HT-29 (cell line): ENCODE measurements around the gene NCAM1. TPM values are rescaled to one million over a fixed set of nuclear protein-coding genes. Genes with fewer than 3 reads are reported as not detected.

ENCODE experiments used
- DNase-seq: peaks from one replicate; pipeline ENCODE4 v3.0.0-alpha.2; 2015; ENCODE audit warnings: low spot score
- total RNA-seq: library from RNA; depleted of rRNA; stranded (reverse); fragments of >200 nt; shearing (Covaris generic); gene quantifications from 2 replicates; pipeline ENCODE4 v1.2.3, GENCODE V29; 2014

NCAM1 gene
- total RNA-seq, 1 experiment from 2014 or later, result not detected

DNA sequence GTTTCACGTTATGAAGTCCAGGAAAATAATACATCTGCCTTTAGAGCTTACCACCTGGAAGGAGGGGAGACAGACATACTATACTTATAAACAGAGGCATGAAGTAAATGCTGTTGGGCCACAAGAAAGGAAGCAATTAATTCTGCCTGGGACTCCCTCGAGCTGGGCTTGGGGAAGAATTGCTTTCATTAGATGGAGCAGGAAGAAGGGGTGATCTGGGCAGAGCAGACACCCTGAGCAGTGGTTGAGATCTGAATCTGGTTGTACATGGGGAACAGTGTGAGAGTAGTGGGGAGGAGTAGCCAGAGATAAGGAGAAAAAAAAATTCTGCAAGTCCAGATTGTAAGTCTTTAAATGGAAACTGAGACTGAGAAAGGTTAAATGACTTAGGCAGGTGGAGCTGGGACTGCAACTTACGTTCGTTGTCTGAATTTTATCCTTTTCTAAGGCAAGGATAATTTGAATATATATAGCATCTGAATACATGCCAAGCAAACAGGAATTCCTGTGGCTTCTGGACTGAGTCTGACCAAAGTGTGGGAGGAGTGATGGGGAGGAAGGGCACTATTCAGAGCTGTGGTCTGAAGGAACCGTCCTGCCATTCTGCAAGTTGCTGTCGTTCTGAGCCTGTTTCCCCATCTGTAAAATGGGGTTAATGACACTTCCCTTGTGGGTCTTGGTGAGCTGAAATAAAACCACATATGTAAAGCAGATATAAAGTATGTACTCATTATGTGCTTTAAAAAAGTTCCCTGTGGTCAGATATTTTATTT, 7.9 kb downstream of the NCAM1 start:
- no peak for DNase-seq

GRCh38 chr11:112971195-112971594, 10.0 kb downstream of the NCAM1 start:
- DNase-seq, result no peak

DNA sequence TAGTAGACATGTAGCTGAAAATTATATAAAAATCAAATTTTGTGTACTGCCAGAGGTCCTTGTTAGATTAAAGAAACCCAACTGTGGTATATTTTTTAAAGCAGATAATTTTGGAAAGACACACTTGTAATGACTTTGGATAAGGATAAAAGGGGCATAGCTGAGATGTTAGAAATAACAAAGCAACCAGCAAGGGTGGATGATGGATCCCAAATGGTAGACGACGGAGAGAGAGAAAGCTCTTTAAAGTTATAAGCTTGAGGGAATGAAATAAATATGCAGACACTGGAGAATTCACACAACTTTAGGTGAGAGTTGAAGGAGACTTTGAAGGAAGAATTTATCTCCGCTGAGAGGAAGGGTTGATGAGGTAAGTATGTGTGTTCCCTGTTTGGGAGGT, 10.6 kb downstream of the NCAM1 start:
- DNase-seq, result no peak

DNA sequence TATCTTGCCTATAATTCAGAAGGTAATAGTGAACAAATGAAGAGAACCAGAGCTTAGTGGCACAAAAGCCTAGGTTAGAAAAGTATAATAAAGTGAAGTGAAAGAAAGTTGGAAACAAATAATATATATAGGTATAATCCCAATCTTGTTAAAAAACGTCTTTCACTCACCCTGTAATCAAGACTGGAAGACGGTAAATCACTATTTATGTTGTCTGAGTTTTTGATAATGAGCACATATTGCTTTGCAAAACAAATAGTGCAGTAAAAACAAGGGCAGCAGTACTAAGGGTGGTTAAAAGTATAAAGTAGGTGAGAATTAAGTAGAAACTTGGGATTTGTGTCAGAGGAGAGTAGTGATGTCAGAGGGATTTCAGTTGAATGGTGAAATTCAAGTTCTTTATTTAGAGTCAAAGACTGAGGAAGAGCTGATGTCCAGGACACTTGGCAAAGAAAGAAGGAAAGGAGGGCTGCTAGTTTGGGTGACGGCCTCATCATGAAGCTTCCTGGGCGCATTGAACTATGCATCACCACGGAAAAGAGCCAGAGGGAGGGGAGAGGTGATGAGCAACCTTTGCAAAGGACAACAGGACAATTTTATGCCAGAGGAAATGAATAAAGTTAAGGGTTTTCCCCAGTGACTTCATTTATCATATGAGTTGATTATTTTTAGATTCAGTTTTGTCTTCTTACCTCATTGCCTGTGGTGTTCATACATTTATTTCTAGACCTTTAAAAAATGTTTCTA, 11.4 kb downstream of the NCAM1 start:
- DNase-seq, result no peak

DNA sequence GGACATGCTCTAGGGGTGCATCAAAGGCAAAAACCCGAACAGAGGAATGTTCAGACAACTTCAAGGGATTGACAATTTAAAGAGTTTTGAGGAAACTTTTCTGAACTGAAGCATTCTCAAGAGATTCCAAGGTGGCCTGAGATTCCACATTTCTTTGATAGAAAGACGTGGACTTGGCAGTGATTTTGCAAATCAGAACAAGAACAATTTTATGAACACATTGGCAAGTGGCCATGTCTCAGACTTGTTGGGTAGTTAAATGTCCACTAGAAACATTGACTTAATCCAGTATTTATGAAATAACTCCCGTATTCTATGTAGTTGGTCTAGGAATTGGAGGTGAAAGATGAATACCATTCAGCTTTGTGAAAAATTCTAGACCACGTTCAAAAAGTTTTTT, 13.8 kb downstream of the NCAM1 start:
- DNase-seq, result no peak

- no peak for DNase-seq
Measured at GRCh38 chr11:112975493-112975892, 14.3 kb downstream of the NCAM1 start.

DNA sequence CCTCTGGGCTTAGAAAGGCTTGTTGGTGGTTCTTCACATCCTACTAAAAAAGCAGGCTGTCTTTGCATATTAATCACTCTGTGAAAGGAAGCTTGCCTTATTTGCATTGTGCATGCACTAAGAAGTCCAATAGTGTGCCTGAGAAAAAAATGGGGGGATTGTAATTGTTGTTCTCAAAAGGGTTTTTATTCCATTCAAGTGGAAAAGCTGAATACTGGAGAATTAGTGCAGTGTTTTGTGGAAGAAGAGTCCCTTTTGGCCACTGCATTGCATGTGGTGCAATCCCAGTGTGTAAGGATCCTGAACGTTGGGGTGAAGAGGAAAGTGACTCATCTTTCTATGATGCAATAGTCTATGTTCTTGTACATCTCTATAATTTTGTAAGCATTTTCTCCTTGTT, 16.5 kb downstream of the NCAM1 start:
- no peak for DNase-seq

GRCh38 chr11:112983887-112984286, 22.7 kb downstream of the NCAM1 start:
- no peak for DNase-seq

- no peak for DNase-seq
Measured at GRCh38 chr11:112989198-112989597, 28.0 kb downstream of the NCAM1 start.

DNA sequence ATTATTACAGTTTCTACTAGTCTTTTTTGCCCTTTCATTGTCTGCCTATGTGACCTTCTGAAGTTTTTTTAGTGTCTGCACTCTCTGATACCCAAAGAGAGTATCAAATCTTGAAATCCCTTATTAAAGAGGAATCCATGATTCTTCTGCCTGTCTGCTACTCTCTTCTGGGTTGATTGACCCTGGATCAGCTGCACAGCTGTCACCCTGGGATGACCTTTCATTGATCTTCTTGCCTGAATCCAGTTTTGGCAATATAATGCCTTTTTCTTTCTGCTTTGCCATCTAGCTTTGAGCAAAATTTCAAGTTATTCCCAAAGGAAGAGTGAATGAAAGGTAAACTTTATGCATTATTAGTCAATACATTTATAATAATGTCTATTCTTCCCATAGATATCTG, 32.6 kb downstream of the NCAM1 start:
- no peak for DNase-seq

DNA sequence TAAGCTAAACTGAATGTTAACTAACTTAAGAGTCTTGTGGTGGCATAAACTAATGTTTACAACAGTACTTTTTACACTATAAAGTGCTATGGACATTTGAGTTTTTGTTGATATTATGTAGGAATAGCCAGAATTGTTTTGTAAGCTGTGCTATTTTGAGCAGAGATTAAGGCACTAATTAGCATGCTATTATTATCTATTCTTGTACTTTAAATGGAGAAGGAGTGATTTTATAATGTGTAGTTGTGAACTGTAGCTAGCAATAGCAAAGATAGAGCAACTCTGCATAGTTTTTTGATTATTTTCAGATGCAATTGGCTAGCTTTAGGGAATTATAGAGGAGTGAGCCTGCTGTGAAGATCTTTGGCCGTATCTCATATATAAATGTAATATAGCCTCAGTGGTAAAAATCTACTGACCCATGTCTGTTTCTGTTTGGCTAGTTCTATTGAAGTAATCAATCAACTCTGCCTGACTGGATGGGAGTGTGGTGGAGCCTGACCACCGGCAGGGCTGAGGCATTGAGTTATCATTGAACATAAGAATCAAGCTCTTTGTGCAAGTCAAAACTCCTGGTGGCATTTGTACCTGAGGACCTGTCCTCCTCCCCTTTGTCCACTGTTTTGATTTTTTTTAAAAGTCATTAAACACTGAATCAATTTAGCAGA, 34.3 kb downstream of the NCAM1 start:
- DNase-seq, result no peak

GRCh38 chr11:112996994-112997393, 35.8 kb downstream of the NCAM1 start:
- DNase-seq, result no peak

DNA sequence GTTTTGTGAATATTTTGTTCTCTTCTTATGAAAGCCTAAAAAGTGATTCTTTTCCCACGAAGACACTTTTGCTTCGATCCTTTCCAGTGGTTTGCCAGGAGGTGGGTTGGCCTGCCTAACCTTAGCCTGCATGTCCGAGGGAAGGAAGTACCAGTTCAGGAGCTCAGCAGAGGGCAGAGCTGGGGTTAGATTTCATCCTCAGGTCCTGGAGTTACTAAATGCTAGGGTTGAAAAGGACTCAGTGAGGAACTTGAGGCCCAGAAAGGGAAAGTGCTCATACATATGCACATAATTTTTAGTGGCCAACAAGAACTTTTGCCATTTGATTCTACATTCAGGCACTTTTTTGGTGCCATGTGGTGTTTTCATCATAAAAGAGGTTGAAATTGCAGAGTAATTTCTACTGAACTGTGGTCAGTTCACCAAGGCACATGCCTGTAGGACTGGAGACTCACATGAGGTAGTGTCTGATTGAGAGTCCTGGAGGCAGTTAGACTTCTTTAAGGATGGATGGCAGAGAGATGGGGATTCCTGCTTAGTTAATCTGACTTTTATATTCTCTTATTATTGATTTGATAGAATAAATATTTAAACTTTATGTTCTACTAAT, 36.7 kb downstream of the NCAM1 start:
- no peak for DNase-seq

GRCh38 chr11:112999520-112999919, 38.3 kb downstream of the NCAM1 start:
- no peak for DNase-seq

DNA sequence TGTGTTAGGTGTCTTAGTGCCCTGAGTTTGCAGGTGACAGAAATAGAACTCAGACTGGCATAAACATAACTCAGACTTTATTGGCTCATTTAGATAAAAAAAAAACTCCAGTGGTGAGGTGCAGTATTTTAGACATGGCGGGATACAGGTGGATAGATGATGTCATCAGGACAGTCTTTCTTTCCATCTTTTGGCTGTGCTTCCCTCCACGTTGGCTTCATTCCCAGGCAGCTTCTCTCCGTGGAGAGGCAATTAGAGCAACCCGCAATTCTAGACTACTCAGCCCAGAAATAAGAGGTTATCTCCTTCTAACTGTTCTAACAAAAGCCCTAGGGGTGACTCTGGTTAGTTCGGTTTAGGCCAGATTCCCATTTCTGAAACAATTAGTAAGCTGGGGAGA, 40.5 kb downstream of the NCAM1 start:
- no peak for DNase-seq

DNA sequence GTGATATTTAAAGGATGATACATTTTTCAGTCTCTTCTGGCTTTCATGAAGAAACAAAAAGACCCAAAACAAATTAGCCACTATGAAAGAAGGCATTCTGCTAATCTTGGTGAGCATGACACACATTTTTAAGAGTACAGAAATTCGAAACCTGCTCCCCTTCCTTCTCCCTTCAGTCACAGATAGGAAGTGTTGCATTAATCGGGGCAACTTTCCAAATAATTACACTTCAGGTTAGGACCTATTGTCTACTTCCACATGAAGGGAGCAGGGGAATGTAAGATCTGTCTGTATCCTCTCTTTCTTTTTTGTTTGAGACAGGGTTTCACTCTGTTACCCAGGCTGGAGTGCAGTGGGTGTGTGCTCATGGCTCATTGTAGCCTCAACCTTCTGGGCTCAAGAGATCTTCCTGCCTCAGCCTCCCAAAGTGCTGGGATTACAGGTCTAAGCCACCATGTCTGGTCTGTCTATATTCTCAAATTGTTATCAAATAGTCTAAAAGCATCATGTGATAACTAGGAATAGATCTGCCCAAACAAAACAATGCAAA, 45.8 kb downstream of the NCAM1 start:
- DNase-seq, result no peak

DNA sequence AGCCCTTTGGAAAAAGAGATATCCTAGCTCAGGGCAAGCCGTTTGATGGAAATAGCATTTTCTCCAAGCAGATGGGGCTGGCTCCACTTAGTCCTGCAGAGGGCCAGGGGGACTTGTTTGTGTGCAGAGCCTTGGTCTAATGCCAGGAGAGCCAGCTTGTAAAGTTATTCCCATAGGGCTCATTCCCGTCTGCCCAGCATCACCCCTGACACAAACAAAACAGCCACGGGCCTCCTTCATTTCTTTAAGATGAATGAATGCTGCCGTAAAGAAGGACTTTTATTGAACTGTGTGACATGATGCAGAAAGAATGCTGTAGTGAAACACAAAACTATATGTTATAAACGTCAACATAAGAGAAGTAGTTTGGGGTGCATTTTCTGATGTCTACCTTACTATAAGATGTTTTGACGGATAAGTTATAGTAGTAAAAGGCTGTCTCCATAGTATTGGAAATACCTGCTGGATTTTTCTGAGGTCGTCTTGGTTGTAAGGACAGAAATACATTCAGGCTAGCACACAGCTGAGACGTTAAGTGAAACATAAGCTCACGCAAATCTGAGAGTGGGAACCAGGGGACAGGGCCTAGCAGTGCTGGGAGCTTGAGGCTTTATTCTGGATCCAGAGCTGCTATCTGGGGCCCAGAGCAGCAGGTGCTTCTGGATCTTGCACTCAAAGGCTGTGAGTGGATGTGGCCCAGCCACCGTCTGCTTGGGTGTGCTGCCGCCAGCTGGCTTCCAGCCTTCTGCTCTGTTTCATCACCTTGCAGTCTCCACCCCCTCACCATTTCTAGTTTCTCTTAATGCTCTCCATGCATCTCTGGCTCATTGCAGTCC, 53.3 kb downstream of the NCAM1 start:
- DNase-seq, result no peak

DNA sequence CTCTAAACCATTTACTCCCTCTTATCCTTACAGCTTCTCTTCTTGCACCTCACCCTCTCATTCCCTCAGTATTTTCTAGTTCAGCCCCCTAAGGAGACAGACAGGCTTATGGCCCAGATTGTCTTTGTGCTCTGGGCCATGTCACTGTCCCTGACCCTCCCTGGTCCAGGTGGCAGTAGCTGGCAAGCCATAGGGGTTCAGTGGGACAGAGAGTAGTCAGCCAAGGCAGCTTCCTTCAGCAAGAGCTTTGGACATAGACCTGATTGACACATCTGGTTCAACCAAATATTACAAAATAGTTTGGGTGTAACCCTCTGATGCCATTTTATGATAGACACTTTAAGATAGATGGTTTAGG, 53.9 kb downstream of the NCAM1 start:
- DNase-seq, result no peak

DNA sequence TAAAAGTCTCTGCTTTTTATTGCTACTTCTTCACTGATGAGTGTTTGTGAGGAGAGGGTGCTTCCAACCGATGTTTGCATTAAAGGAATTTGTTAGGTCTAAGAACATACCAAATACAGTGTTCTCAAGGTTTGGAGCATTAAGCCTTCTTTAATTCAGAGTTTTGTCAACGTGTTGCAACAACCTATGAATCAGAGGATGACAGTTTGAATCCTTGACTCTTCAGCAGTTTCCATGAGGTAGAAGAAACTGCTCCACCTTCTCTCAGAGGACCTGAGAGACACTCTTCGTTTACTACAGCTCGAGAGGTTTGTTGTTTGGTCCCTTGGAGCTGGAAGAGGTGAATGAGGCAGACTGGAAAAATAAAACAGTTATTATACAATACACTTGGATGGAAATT, 55.7 kb downstream of the NCAM1 start:
- DNase-seq, result no peak

DNA sequence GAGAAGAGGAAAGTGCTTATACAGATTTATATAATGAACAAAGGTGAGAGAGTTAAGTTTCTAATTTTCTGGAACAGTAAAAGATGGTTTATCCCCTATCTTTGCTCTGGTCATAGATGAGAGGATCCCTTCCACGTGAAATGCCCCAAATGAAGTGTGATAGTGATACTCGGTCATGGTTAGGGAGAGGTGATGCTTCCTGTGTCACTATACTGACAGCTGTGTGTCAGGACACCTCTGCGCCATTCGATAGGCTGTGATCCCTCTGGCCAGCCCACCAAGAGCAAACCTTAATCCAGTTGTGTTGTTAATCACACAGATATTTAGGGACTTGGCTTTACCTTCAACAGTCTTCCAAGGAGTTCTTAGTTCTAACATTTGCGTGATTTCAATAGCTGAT, 57.7 kb downstream of the NCAM1 start:
- DNase-seq, result no peak

DNA sequence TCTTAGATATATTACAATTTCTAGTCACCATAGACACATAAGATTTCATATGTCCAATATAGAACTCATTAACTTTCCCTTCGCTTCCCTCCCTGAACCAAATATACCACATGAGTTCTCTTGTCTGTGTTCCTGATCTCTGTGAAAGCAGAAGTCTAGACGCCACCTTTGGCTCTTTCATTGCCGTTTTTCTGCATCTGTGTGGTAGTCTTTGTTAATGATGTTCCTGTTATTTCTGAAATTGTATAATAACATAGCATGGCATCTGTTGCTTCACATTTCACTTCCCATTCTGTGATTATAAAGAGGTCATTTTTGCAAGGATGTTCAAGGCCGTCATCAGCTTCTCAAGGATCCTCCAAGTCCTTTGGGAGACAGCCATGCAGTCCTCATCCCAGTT, 58.5 kb downstream of the NCAM1 start:
- no peak for DNase-seq
